ENCODE data around the gene EPHA6. TPM values are rescaled to one million over a fixed set of nuclear protein-coding genes. Genes with fewer than 3 reads are reported as not detected.

Gene EPHA6
- total and polyA plus RNA-seq, 2 donors (not counting 1 experiment from before 2014, with no cell fraction given) = under 0.01 TPM; not detected in 1

DNA sequence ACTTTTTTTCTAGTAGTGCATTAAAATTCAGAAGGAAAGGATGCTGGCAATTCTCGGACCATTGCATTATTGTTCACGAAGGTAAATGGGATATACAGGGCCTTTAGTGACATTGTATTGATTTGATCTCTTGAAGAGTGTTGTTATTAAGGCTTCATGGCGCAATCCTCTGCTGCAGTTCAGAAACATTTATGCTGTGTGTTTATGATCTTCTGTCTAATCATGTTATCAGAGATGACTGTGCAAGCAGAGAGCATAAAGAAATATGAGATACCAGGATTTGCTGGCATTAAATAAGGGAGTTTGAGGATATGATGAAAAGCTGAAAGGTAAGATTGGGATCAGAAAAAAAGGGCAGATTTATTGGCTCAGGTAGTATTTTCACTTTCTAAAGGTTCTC lies 180.6 kb downstream of the EPHA6 start:
- Histone ChIP-seq H3K9ac (ENCODE audit: insufficient read depth, low read length) (no peak overlapping the region), H3K79me2 (ENCODE audit: control insufficient read depth, insufficient read depth, low read length) (no peaks in the 10 kb centered on the region), H3K9me3 (ENCODE audit: control insufficient read depth, insufficient read depth, low read depth, low read length) (no peaks in the 10 kb centered on the region), H3K4me1 (ENCODE audit: control insufficient read depth, extremely low read depth, insufficient read depth, low read length) (no peaks in the 10 kb centered on the region), H2AFZ (ENCODE audit: low read length) (no peak overlapping the region), H3K4me3 (replicated peaks in 1 of 4; ENCODE audit: control extremely low read depth in 1 of 4, insufficient read depth in 1 of 4, low read depth in 3 of 4, low read length in 4 of 4) (no peak overlapping the region), H3K4me2 (ENCODE audit: extremely low read depth, insufficient read depth, low read length) (no peak overlapping the region), H3K36me3 (ENCODE audit: control insufficient read depth, insufficient read depth, low read length) (no peaks in the 10 kb centered on the region), H4K20me1 (ENCODE audit: control insufficient read depth, extremely low read depth, insufficient read depth, low read length) (no peaks in the 10 kb centered on the region), H3K27me3 (ENCODE audit: control insufficient read depth, insufficient read depth, low read length) (no peaks in the 10 kb centered on the region), H3K27ac (ENCODE audit: insufficient read depth, low read length) (no peak overlapping the region)
- DNase-seq (ENCODE audit: low read depth in 2 of 2) = no peak
- TF ChIP-seq, protein P1, sequence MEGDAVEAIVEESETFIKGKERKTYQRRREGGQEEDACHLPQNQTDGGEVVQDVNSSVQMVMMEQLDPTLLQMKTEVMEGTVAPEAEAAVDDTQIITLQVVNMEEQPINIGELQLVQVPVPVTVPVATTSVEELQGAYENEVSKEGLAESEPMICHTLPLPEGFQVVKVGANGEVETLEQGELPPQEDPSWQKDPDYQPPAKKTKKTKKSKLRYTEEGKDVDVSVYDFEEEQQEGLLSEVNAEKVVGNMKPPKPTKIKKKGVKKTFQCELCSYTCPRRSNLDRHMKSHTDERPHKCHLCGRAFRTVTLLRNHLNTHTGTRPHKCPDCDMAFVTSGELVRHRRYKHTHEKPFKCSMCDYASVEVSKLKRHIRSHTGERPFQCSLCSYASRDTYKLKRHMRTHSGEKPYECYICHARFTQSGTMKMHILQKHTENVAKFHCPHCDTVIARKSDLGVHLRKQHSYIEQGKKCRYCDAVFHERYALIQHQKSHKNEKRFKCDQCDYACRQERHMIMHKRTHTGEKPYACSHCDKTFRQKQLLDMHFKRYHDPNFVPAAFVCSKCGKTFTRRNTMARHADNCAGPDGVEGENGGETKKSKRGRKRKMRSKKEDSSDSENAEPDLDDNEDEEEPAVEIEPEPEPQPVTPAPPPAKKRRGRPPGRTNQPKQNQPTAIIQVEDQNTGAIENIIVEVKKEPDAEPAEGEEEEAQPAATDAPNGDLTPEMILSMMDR (conservative IDR thresholded peaks at IDR 0.05 in 1 of 2, IDR thresholded peaks at IDR 0.05 in 1 of 2; ENCODE audit: low read depth in 1 of 2, low read length in 2 of 2) = no peak
- no peak for TF ChIP-seq EZH2 (IDR thresholded peaks at IDR 0.05; ENCODE audit: low read length, missing control alignments)

DNA sequence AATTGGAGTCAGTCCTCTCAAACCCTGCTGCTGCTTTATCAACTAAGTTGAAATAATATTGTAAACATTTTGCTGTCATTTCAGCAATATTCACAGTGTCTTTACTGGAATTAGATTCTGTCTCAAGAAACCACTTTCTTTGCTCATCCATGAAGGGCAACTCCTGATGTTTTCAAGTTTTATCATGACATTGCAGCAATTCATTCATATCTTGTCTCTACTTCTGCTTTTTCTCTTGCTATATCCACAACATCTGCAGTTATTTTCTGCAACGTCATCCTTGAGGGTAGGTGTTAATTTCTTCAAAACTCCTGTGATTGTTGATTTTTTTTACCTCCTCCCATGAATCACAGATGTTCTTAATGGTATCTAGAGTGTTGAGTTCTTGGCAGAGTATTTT lies 181.6 kb downstream of the EPHA6 start:
- Histone ChIP-seq H2AFZ (ENCODE audit: low read length) (no peak overlapping the region), H3K4me2 (ENCODE audit: extremely low read depth, insufficient read depth, low read length) (no peak overlapping the region), H3K9ac (ENCODE audit: insufficient read depth, low read length) (no peak overlapping the region), H3K27me3 (ENCODE audit: control insufficient read depth, insufficient read depth, low read length) (no peaks in the 10 kb centered on the region), H3K4me1 (ENCODE audit: control insufficient read depth, extremely low read depth, insufficient read depth, low read length) (no peaks in the 10 kb centered on the region), H3K4me3 (replicated peaks in 1 of 4; ENCODE audit: control extremely low read depth in 1 of 4, insufficient read depth in 1 of 4, low read depth in 3 of 4, low read length in 4 of 4) (no peak overlapping the region), H3K27ac (ENCODE audit: insufficient read depth, low read length) (no peak overlapping the region), H3K9me3 (ENCODE audit: control insufficient read depth, insufficient read depth, low read depth, low read length) (no peaks in the 10 kb centered on the region), H4K20me1 (ENCODE audit: control insufficient read depth, extremely low read depth, insufficient read depth, low read length) (no peaks in the 10 kb centered on the region), H3K79me2 (ENCODE audit: control insufficient read depth, insufficient read depth, low read length) (no peaks in the 10 kb centered on the region), H3K36me3 (ENCODE audit: control insufficient read depth, insufficient read depth, low read length) (no peaks in the 10 kb centered on the region)
- TF ChIP-seq, protein P1 (conservative IDR thresholded peaks at IDR 0.05 in 1 of 2, IDR thresholded peaks at IDR 0.05 in 1 of 2; ENCODE audit: low read depth in 1 of 2, low read length in 2 of 2) = no peak
- TF ChIP-seq EZH2 (IDR thresholded peaks at IDR 0.05; ENCODE audit: low read length, missing control alignments) = no peak
- DNase-seq (ENCODE audit: low read depth in 2 of 2) = no peak

DNA sequence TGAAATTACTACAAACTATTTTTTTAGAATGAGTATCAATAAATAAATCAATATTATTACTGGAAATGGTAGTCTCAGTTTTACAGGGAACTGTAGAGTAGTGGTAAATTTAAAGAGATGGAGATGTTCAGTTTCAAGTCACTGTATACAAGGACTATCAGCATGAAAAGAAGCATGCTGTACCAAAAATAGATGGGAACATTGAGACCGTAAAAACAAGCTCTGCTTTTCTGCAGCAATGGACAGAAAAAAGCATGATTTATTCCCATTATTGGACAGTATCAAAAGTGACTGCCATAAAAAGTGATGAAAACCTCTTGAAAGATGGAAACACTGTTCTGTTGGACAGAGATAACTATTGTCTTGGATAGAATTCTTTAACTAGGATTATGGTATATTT lies 187.2 kb downstream of the EPHA6 start:
- no peaks in the 10 kb centered on the region for H3K9me3 ChIP-seq (ENCODE audit: control insufficient read depth, insufficient read depth, low read depth, low read length)
- H2AFZ ChIP-seq (ENCODE audit: low read length) = no peak overlapping the region
- no peaks in the 10 kb centered on the region for H4K20me1 ChIP-seq (ENCODE audit: control insufficient read depth, extremely low read depth, insufficient read depth, low read length)
- H3K4me1 ChIP-seq (ENCODE audit: control insufficient read depth, extremely low read depth, insufficient read depth, low read length) = no peaks in the 10 kb centered on the region
- no peaks in the 10 kb centered on the region for H3K27me3 ChIP-seq (ENCODE audit: control insufficient read depth, insufficient read depth, low read length)
- H3K79me2 ChIP-seq (ENCODE audit: control insufficient read depth, insufficient read depth, low read length) = no peaks in the 10 kb centered on the region
- no peak overlapping the region for H3K4me2 ChIP-seq (ENCODE audit: extremely low read depth, insufficient read depth, low read length)
- H3K36me3 ChIP-seq (ENCODE audit: control insufficient read depth, insufficient read depth, low read length) = no peaks in the 10 kb centered on the region
- TF ChIP-seq, protein P1 (conservative IDR thresholded peaks at IDR 0.05 in 1 of 2, IDR thresholded peaks at IDR 0.05 in 1 of 2; ENCODE audit: low read depth in 1 of 2, low read length in 2 of 2) = no peak
- TF ChIP-seq EZH2 (IDR thresholded peaks at IDR 0.05; ENCODE audit: low read length, missing control alignments) = no peak
- no peak overlapping the region for H3K27ac ChIP-seq (ENCODE audit: insufficient read depth, low read length)
- no peak for DNase-seq (ENCODE audit: low read depth in 2 of 2)
- no peak overlapping the region for H3K4me3 ChIP-seq (replicated peaks in 1 of 4; ENCODE audit: control extremely low read depth in 1 of 4, insufficient read depth in 1 of 4, low read depth in 3 of 4, low read length in 4 of 4)
- H3K9ac ChIP-seq (ENCODE audit: insufficient read depth, low read length) = no peak overlapping the region
